AG04450 (cell line): ENCODE results near the gene ISG20L2. TPM values are rescaled to one million over a fixed set of nuclear protein-coding genes. Genes with fewer than 3 reads are reported as not detected.

Experiments used
- CTCF ChIA-PET: fragments of 300-600, 350-600 bp; formaldehyde crosslinking; extraction: SDS; loops from one replicate; lab custom pipeline; 2022; ENCODE audit warnings: antibody characterized with exemption, inconsistent platforms; lab: Charles Lee
- POLR2A ChIA-PET: fragments of 350-600 bp; formaldehyde crosslinking; extraction: SDS; loops from one replicate; lab custom pipeline; 2021; ENCODE audit warnings: antibody characterized with exemption, inconsistent platforms; lab: Yijun Ruan, JAX
- DNase-seq: peaks from one replicate; pipeline ENCODE4 v3.0.0-alpha.2; 2011; ENCODE audit warnings: low read depth, low spot score
- H3K27ac ChIP-seq: one replicate; pipeline ENCODE4 v1.5.1; 2012; ENCODE audit warnings: low read depth, low read length, control low read depth
- H3K27me3 ChIP-seq: one replicate; pipeline ENCODE4 v1.6.0; 2012; ENCODE audit warnings: low read length; ENCODE audit not compliant: control insufficient read depth, insufficient read depth
- H3K4me3 ChIP-seq: 2 replicates; pipeline ENCODE4 v1.5.1; 2011; ENCODE audit warnings: mild to moderate bottlenecking, low read depth, low read length, control low read depth
- H3K9me3 ChIP-seq: 2 replicates; pipeline ENCODE4 v1.5.1; 2012; ENCODE audit warnings: low read length; ENCODE audit not compliant: control insufficient read depth, insufficient read depth
- polyA plus RNA-seq: library from polyadenylated mRNA; depleted of rRNA; stranded (reverse); fragments of >200 nt; gene quantifications from 2 replicates; pipeline ENCODE4 v1.2.3, GENCODE V29; 2011
- TF ChIP-seq, protein P1 (sequence below): IDR thresholded peaks from 2 replicates; pipeline ENCODE4 v1.5.1; 2011; ENCODE audit warnings: low read depth, low read length, control low read depth, inconsistent platforms

ISG20L2 gene
- polyA plus RNA-seq, 1 experiment: 25.6 TPM

DNA sequence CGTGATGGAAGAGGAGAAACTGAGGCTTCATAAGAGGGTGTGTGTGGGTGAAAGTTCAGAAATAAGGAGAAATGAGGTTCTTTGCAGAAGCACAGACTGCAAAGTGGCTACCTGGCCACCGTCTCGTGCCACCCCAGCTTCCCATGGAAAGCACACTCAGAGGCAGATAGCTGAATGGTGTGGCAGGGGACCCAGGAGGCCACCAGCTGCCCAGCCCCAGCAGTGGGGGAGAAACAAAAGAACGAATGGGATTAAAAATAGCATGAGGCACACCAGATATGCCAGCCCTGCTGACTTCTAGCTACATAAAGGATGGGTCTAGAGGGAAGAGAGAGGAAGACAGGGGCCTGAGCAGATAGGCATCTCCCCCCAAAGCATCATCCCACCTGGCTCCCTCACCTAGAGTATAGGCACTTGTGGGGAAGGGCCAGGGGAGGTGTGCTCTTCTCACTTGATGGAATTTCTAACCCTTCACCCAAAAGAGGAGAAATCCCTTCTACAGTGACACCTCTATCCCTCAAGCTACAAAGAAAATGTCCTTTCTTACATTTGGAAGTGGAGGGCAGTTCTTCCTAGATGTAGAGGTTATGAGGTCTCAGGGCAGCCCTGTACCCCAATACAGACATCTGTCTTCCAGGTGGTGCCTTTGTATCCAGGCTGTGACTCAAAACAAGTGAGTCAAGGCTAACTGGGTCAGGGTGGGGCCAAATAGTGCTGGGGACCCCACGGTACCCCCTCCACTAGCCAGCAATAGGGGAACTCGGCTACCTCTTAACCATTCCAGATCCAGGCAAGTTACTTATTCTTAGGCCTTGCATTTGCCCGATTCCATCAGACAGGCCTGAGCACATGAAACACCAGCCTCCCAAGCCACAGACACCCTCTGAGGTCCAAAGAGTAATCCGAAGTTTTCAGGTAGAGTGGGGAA is 19.4 kb upstream of the ISG20L2 start:
- no peaks in the 10 kb centered on the region for H3K27me3 ChIP-seq
- H3K27ac ChIP-seq: peak overlapping the region; percentile 96
- peak overlapping the region; percentile 94 for H3K4me3 ChIP-seq
- ChIA-PET CTCF (interaction anchor here (1.1 to 1.6 kb wide), 7 partner anchors 13 to 144 kb away, joined by 3 to 13 read pairs (median 4); no protein-coding TSS in a partner anchor), POLR2A (interaction anchor here (0.9 to 1.2 kb wide), 2 partner anchors 19 to 20 kb away, joined by 4 to 6 read pairs; partner anchors contain the start of genes ISG20L2, METTL25B and PRCC)
- H3K9me3 ChIP-seq: peaks cover 5% of the 10 kb centered on the region; the same call in 1 of the 2 replicates
- TF ChIP-seq, protein P1, sequence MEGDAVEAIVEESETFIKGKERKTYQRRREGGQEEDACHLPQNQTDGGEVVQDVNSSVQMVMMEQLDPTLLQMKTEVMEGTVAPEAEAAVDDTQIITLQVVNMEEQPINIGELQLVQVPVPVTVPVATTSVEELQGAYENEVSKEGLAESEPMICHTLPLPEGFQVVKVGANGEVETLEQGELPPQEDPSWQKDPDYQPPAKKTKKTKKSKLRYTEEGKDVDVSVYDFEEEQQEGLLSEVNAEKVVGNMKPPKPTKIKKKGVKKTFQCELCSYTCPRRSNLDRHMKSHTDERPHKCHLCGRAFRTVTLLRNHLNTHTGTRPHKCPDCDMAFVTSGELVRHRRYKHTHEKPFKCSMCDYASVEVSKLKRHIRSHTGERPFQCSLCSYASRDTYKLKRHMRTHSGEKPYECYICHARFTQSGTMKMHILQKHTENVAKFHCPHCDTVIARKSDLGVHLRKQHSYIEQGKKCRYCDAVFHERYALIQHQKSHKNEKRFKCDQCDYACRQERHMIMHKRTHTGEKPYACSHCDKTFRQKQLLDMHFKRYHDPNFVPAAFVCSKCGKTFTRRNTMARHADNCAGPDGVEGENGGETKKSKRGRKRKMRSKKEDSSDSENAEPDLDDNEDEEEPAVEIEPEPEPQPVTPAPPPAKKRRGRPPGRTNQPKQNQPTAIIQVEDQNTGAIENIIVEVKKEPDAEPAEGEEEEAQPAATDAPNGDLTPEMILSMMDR: no peak
- DNase-seq: no peak

DNA sequence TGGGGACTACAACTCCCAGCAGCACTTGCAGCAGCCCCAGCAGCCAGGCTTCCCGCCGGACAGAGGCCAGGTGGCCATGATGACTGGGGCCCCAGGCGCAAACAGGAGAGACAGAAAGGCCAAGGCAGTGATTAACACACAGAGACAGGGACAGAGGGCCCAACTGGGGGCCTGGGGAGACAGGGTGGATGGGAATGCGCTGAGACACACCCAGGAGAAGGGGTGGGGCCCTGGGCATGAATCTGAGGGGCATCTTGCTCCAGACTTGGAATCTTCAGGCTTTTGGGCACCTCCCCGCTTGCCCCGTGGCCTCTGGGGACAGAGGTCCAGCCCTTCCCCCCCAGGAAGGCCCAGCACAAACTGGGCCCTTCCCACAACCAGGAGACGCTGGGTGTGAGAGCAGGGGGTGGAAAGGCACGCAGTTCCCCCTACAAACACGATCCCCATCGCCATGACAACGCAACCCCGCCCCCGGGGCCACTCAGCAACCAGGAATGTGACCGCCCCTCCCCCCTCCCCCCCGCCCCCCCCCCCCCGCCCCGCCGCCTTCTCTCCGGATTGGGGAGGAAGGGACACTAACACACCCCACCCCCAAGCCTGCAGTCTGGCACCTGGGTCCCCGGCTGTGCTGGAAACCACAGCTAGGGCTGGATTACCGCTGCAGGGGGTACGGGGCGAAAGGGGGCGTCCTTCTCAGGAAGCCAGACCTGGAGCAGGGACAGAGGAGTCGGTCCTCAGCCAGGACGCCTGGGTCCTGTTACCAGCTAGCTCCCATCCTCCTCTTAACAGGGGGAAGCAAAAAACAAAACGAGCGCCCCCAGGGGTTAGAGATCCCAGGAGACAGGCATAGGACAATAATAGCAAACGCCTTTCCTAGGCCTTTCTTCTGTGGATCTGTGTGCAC is 18.4 kb upstream of the ISG20L2 start:
- TF ChIP-seq, protein P1: peak; percentile 38
- CTCF ChIA-PET: interaction anchor here (0.7 to 1.6 kb wide), 9 partner anchors 10 to 145 kb away, joined by 3 to 13 read pairs (median 6); no protein-coding TSS in a partner anchor
- Histone ChIP-seq H3K4me3 (peak overlapping the region; percentile 94), H3K27ac (peak overlapping the region; percentile 97), H3K9me3 (peaks cover 5% of the 10 kb centered on the region; the same call in 1 of the 2 replicates), H3K27me3 (no peaks in the 10 kb centered on the region)
- POLR2A ChIA-PET: interaction anchor here (0.9 to 1.2 kb wide), 2 partner anchors 19 to 20 kb away, joined by 4 to 6 read pairs; partner anchors contain the start of genes ISG20L2, METTL25B and PRCC
- DNase-seq: peak; percentile 76

DNA sequence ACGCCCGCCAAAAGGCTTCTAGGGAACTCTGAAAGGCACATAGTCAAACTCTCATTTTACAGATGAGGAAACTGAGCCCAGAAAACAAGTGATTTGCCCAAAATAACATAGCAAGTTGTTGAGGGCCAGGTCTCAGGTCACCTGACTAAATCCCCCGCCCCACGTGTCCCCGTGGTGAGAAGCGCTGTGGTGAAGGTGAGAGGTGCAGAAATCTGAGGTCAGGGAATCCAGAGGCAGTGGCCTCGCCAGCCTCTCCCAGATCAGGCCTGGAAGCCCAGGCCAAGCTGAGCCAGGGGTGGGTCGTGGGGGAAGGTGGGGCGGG is 17.8 kb upstream of the ISG20L2 start:
- peaks cover 5% of the 10 kb centered on the region; the same call in 1 of the 2 replicates for H3K9me3 ChIP-seq
- CTCF ChIA-PET: interaction anchor here (1.5 kb wide), 2 partner anchors 20 to 146 kb away, joined by 4 to 6 read pairs; no protein-coding TSS in a partner anchor
- TF ChIP-seq, protein P1: no peak
- no peak for DNase-seq
- H3K27ac ChIP-seq: peak overlapping the region; percentile 97
- H3K4me3 ChIP-seq: peak overlapping the region; percentile 58
- POLR2A ChIA-PET: no interaction called here
- no peaks in the 10 kb centered on the region for H3K27me3 ChIP-seq

DNA sequence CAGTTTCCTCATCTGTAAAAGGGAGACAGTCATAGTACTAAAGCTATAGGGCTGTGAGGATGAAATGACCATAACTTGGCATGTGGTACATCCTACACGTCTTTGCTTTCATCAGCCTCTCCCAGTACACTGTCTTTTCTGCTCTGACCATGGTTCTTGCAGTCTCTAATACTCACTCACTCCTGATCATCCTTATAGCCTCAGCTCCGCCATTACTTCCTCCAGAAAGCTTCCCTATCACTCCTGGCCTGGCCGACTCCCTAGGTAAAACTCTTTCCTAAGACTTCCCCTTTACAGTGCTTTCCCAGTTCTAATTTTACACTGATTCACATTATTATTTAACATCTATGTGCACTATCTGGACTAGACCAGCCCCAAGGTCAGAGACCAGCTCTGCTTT is 17.3 kb upstream of the ISG20L2 start:
- Histone ChIP-seq H3K27ac (no peak overlapping the region), H3K9me3 (peaks cover 2% of the 10 kb centered on the region; the same call in 1 of the 2 replicates), H3K4me3 (peak overlapping the region; percentile 58), H3K27me3 (no peaks in the 10 kb centered on the region)
- ChIA-PET POLR2A (no interaction called here), CTCF (interaction anchor here (1.5 kb wide), 1 partner anchor 20 kb away, joined by 6 read pairs; no protein-coding TSS in a partner anchor)
- TF ChIP-seq, protein P1: no peak
- no peak for DNase-seq
